ENCODE data around the gene CALHM6.

GRCh38 chr6:116417661-116418060 lies 43.5 kb upstream of the CALHM6 start:
- TF ChIP-seq USF2 (IDR thresholded peaks at IDR 0.05; ENCODE audit: borderline replicate concordance, low read depth, low read length) (no peak), CHD2 (IDR thresholded peaks at IDR 0.05; ENCODE audit: low read length, partially characterized antibody) (no peak), CTCF (IDR thresholded peaks at IDR 0.05) (no peak), FOXJ3 (CRISPR knock-in tag; IDR thresholded peaks at IDR 0.05) (no peak)
